Activated CD4-positive, alpha-beta T cell treated with anti-CD3 and anti-CD28 coated beads, Interleukin-2, amount 50 U/mL, for 16 hours (primary cell): ENCODE measurements around the gene SELENOW.
A peak's percentile ranks its signal among the peaks of the same experiment; 100 is the strongest.
"Not testable (repeated sequence)": the region's sequence is repeated elsewhere in the genome, so short reads cannot be mapped to it uniquely, and the experiment has no call there.

Experiments
- DNase-seq: peaks from one replicate; pipeline ENCODE4 v3.0.0-alpha.2; 2020

SELENOW gene

GRCh38 chr19:47778049-47778953 lies at the start of gene SELENOW:
Gene SELENOW, plus strand, starts transcription at chr19:47778703. Its CDS starts 83 bp downstream, at chr19:47778786.
- peak; percentile 83 for DNase-seq

- DNase-seq, result no peak
These were observed 49.1 kb upstream of the SELENOW start for GRCh38 chr19:47729468-47729798.

GRCh38 chr19:47729799-47730520 lies 48.5 kb upstream of the SELENOW start:
- DNase-seq, result peak; percentile 52

GRCh38 chr19:47730521-47730889 lies 48.0 kb upstream of the SELENOW start:
- DNase-seq, result no peak

GRCh38 chr19:47730910-47731309 lies 47.6 kb upstream of the SELENOW start:
- DNase-seq, result no peak

- no peak for DNase-seq
These were observed 43.4 kb upstream of the SELENOW start for GRCh38 chr19:47735131-47735530.

GRCh38 chr19:47740866-47741519 lies 37.5 kb upstream of the SELENOW start:
- no peak for DNase-seq

GRCh38 chr19:47741544-47742140 lies 36.9 kb upstream of the SELENOW start:
- no peak for DNase-seq

GRCh38 chr19:47742634-47743033 lies 35.9 kb upstream of the SELENOW start:
- no peak for DNase-seq

GRCh38 chr19:47745010-47745901 lies 33.2 kb upstream of the SELENOW start, which contains the start of gene NOP53:
Gene NOP53, plus strand, starts transcription at chr19:47745546. Its CDS starts 14 bp downstream, at chr19:47745560.
- peak; percentile 98 for DNase-seq

- not testable (repeated sequence) for DNase-seq
These were observed 32.4 kb upstream of the SELENOW start for GRCh38 chr19:47746129-47746528.

GRCh38 chr19:47749326-47749725 lies 29.2 kb upstream of the SELENOW start:
- DNase-seq, result peak; percentile 25

- no peak for DNase-seq
These were observed 27.8 kb upstream of the SELENOW start for GRCh38 chr19:47750752-47751151.

- no peak for DNase-seq
These were observed 25.9 kb upstream of the SELENOW start for GRCh38 chr19:47752440-47753211.

GRCh38 chr19:47754206-47755064 lies 24.1 kb upstream of the SELENOW start:
- no peak for DNase-seq

GRCh38 chr19:47755065-47755761 lies 23.3 kb upstream of the SELENOW start:
- DNase-seq, result no peak

- DNase-seq, result no peak
These were observed 22.5 kb upstream of the SELENOW start for GRCh38 chr19:47755762-47756626.

GRCh38 chr19:47756627-47756929 lies 21.9 kb upstream of the SELENOW start:
- DNase-seq, result no peak
